Measurements from ENCODE around the gene CACNA1D.

CACNA1D gene

GRCh38 chr3:53863145-53863544 lies 368.7 kb downstream of the CACNA1D start:
- DNase-seq (ENCODE audit: low spot score in 2 of 2) (no peak), ATAC-seq (ENCODE audit: low read depth) (no peak)
- H3K27me3 Mint-ChIP-seq, result no peaks in the 10 kb centered on the region
- H3K4me3 Mint-ChIP-seq, result no peak overlapping the region
- no peaks in the 10 kb centered on the region for H3K9me3 Mint-ChIP-seq
- H3K27ac Mint-ChIP-seq, result no peak overlapping the region
- H3K36me3 Mint-ChIP-seq, result peaks cover 31% of the 10 kb centered on the region
- peaks cover 7% of the 10 kb centered on the region for H3K4me1 Mint-ChIP-seq

Measured in memory B cell (primary cell).